Occipital lobe (tissue), 2 donors: ENCODE results near the gene SGTA. TPM values are rescaled to one million over a fixed set of nuclear protein-coding genes. Genes with fewer than 3 reads are reported as not detected.
A peak's percentile ranks its signal among the peaks of the same experiment; 100 is the strongest.
"Not testable (repeated sequence)": the region's sequence is repeated elsewhere in the genome, so short reads cannot be mapped to it uniquely, and the experiment has no call there.

Source experiments
- DNase-seq: peaks from one replicate; lab custom pipeline; 2025; lab: John Stamatoyannopoulos, UW
- total RNA-seq: library from RNA; depleted of rRNA; stranded (reverse); fragments of >200 nt; gene quantifications from one replicate; pipeline ENCODE4 v1.2.3, GENCODE V29; 2014

The SGTA gene
- total RNA-seq, 1 donor from 2014 or later = 24.2 TPM

DNA sequence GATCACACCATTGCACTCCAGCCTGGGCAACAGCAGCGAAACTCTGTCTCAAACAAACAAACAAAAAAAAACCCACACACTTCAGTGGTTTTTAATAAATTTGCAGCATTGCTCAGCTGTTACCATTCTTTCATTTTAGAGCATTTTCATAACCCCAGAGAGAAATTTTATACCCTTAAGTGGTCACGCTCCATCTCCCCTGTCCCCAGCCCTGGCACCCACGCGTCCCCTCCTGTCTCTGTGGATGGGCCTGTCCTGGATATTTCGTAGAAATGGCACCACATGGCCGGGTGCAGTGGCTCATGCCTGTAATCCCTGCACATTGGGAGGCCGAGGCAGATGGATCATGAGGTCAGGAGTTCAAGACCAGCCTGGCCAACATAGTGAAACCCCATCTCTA lies 10.1 kb upstream of the SGTA start:
- no peak for DNase-seq

DNA sequence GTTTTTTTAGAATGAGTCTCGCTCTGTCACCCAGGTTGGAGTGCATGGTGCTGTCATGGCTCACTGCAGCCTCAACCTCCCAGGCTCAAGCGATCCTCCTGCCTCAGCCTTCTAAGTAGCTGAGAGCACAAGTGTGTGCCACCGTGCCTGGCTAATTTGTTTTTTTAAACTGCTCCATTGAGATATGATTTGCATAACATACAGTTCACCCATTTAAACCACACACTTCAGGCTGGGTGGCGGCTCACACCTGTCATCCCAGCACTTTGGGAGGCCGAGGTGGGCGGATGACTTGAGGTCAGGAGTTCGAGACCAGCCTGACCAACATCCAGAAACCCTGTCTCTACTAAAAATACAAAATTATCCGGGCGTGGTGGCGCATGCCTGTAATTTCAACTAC lies 9.6 kb upstream of the SGTA start:
- not testable (repeated sequence) for DNase-seq

DNA sequence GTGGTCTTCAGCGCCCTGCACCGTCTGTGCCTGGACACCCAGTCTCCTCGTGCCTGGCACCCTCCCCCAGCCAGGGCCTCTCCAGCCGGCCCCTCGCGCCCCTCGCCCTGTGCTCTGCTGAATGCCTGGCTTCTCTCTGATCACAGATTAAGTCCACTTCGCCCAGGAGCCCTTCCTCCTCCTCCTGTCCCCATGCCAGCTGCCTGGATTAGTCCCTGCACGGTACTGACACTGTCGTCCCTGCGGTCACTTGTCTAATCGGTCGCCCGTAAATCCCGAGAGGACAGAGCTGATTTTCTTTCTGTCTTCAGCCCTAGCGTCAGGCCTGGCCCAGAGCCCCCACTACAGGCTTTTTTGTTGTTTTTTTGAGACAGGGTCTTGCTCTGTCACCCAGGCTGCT lies 8.8 kb upstream of the SGTA start:
- no peak for DNase-seq

DNA sequence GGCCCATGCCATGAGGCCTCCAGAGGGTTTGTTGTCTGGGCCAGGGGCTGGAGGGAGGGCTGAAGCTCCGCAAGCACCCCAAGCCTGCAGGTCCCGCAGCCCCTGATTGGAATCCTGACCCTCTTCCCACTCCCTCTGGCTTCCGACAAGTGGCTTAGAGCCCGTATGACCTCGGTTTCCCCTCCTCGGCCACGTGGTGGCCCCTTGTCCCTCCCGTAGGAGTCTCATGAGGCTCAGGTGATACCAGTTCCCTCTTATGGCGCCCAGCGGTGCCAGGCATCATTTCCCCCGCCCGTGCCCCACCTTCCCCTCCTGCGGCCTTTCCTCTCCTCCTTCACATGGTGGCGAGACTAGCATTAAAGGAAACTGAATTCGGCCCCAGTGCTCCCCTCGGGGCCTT lies 8.4 kb upstream of the SGTA start:
- DNase-seq = no peak

DNA sequence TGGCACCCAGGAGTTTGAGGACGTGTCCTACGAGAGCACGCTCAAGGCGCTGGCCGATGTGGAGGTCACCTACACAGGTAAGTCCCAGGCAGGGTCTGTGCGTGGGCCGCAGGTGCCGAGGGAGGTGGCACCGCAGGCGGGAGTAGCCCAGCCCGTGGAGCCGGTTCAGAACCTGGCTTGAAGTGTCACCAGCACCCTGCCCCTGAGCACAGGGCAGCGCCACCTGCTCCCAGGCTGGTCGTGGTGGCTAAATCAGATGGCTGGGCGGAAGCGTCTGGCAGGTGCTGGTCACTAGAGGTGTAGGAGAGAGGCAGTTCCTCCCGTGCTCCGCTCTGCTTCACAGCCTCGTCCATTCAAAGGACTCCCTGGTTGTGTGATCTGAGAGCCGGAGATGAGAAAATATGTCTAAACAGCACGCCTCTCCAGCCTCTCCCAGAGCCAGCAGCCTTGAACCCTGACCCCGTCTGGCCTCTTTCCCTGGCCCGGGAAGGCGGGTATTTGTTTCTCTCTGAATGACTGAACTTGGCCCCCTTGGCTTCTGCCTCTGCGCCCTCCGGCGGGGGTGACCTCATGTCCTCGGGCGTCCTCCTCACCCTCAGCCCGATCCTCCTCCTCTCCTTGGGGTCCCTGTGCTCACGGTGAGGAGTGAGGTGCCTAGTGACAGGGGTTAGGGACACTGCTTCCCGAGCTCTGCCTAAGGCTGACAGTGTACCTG lies 7.6 kb upstream of the SGTA start:
- DNase-seq = no peak

DNA sequence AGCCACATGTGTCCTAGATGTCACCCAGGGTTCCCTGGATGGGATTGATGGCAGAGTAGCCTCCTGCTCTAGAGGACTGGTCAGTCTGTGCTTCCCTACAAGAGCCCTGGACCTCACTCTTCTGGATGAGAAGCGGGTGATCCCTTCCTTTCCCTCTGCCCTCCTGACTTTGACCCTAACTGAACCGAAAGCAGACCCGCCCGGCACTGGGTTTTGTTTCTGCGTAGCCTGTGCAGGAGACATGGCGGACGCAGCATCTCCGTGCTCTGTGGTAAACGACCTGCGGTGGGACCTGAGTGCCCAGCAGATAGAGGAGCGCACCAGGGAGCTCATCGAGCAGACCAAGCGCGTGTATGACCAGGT lies 7.1 kb upstream of the SGTA start:
- DNase-seq = no peak

DNA sequence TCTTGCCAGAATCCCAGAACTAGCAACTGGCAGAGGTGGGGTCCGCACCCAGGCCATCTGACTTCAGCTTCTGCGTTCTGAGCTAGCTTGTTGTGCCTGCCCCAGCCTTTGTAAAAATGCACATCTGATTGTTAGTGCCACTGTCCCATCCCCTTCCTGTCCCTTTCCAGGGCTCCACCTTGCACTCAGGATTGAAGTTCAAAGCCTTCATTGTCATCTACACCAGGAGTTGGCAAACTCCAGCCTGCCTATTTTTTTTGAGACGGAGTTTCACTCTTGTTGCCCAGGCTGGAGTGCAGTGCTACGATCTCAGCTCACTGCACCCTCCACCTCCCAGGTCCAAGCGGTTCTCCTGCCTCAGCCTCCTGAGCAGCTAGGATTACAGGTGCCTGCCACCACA lies 5.2 kb upstream of the SGTA start:
- DNase-seq = no peak

DNA sequence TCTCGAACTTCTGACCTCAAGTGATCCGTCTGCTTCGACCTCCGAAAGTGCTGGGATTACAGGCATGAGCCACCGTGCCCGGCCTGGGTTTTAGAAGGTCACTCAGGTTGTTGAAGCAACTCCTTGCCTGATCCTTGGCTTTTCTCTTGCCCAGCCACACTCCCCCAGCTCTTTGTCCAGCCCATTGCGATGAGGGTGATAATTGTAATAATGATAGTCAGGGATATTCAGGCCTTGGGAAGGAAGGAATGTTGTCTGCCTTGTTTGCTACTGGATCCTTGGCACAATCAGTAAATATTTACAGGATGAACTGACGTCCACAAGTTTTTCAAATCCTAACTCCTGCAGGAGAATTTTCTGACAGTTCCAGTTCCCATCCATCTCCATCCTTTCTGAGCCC lies 4.0 kb upstream of the SGTA start:
- no peak for DNase-seq

- peak; percentile 98 for DNase-seq
Measured at GRCh38 chr19:2785244-2785997, 2.3 kb upstream of the SGTA start, which contains the start of gene THOP1. TSS of gene THOP1 (plus strand) at chr19:2785503. CDS start at chr19:2785663, 160 bp downstream.

- no peak for DNase-seq
Measured at GRCh38 chr19:2783781-2784145, 690 bp upstream of the SGTA start.

- DNase-seq = no peak
Measured at GRCh38 chr19:2782329-2782935, 641 bp downstream of the SGTA start.

- no peak for DNase-seq
Measured at GRCh38 chr19:2780284-2780683, 2.8 kb downstream of the SGTA start.

- no peak for DNase-seq
Measured at GRCh38 chr19:2779121-2779740, 3.8 kb downstream of the SGTA start.

DNA sequence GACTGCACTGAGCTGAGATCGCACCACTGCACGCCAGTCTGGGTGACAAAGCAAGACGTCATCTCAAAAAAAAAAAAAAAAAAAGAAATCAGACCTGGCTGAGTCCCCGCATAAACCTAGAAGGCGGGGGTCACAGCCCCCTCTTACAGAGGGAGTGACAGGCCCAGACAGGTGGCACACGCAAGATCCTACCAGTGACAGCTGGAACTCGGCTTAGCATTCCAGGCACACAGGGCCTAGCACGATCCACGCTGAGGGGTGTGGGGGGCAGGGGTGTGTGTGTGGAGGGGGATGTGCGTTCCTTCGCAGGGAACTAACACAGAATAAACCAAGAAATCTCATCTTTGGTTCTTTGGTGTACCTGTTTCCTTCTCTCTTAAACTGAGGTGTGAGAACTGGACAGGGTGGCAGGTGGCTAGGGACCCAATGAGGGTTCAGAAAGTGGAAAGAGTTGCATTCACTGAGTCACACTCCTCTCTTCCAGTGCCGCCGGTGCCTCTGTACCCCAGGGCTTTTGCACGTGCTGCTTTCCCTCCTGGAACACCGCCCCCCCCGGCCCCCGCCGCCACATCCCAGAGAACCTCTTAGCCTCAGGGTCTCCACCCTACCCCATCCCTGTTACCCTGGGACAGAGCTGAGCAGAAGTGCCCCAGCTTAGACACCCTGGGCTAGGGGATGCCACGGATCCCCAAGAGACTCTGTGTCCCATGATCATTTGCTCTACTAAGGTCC lies 5.0 kb downstream of the SGTA start:
- DNase-seq = no peak

DNA sequence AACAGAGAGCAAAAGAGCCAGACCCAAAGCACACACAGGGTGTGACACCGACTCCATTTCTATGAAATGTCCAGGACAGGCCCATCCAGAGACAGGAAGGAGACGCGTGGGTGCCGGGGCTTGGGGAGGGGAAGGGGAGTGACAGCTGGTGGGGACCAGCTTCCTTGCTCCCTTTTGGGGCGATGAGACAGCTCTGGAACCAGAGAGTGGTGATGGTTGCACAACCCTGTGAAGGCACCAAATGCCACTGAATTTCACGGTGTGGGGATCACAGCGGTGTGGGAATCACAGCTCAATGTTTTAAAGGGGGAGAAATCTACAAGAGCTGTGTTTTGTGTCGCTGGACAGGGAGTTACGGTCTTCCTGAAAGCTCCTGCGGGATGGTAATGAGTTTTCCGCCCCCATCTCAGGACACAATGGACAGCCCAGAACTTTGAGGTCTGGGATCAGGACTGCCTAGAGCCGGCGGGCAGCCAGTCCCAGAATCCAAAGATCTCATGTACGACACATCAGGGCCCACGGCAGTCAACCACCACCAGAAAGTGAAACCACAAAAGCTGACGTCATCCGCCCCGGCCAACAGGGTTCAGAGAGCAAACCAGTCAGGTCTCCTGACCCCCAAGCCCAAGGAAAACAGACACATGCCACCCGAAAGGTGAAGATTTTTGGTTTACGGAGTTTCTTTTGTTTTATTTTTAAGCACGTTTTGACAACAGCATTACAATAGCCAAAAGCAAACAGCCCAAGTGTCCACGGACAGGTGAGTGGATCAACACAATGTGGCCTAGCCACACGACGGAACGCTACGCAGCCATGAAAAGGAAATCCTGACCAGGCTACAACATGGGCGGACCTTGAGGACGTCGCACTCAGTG lies 7.3 kb downstream of the SGTA start:
- no peak for DNase-seq

DNA sequence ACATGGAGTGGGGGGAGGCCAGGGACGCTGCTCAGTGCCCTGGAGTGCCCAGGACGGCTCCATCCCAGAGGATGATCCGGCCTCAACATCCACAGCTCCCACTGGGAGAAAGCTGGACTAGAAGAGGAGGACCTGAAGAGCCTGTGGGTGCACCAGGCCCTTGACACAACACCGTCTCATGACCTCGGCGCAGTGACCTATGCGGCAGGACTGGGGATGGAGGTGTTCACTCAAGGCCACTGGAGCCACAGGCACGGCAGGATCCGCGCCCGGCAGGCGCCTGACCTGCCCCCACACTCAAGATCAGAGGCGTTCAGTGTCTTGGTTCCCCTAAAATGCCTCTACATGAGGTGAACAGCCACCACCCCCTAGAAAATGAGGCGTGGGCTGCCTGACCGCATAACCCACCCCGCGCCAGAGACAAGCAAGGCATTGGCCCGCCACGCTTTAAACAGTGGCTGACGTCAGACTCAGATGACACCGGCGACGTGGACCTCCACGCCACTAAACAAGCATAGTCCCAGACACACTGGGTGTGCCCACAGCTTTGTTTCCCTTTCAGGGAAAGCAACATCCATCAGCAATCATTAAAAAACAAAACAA lies 8.0 kb downstream of the SGTA start:
- DNase-seq = no peak

GRCh38 chr19:2774083-2774679 lies 8.9 kb downstream of the SGTA start:
- no peak for DNase-seq

DNA sequence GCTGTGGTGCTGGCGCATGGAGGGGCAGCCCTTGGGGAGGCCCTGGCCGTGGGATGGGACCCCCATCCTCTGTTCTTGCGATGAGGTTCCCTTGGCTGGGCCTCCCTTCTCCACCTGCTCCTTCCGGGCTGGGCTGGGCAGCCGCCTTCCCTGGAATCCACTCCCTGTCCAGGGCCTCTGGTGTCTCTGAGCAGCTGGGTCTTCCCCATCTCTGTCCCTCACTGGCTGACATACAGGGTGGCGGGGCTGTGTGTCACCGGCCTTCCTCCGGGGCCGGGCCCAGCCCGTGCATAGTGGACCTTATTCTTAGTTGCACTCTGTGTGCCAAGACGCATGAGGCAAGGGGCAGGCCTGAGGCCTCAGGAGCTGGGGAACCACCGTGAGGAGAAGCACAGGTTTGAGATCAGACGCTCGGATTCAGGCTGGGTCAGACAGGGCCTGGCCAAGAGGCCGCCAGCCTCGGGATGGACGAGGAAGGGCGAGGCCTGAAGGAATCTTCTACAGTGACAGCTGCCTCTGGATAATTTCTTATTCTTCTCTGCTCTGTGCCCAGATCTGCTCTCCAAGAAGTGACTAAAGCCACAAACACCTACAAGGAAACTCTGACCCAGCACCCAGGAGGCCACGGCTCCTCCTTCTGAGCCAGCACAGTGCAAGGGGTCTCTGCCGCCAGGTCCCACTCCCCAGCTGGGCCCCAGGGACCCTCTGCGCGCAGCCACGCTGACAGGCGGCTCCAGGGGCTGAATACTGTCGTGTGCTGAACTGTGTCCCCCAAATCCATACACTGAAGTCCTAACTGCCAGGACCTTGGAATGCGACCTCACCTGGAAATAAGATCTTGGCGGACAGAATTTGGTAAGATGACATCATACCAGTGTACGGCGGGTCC lies 11.0 kb downstream of the SGTA start:
- DNase-seq = no peak
